H9 (cell line): ENCODE results near the gene RERE. TPM values are rescaled to one million over a fixed set of nuclear protein-coding genes. Genes with fewer than 3 reads are reported as not detected.

Experiments used
- DNase-seq: peaks from one replicate; pipeline ENCODE4 v3.0.0-alpha.2; 2017
- H2AFZ ChIP-seq: one replicate; pipeline ENCODE4 v1.6.1; 2013; ENCODE audit warnings: mild to moderate bottlenecking, low read length, control low read depth, moderate library complexity
- H2AK5ac ChIP-seq: 2 replicates; pipeline ENCODE4 v1.6.1; 2013; ENCODE audit warnings: low read length, control low read depth, mixed read lengths; ENCODE audit not compliant: insufficient read length
- H2BK120ac ChIP-seq: one replicate; pipeline ENCODE4 v1.6.1; 2013; ENCODE audit warnings: low read depth, mild to moderate bottlenecking, low read length, control low read depth, inconsistent platforms; ENCODE audit not compliant: poor library complexity, severe bottlenecking
- H2BK12ac ChIP-seq: 2 replicates; pipeline ENCODE4 v1.6.1; 2013; ENCODE audit warnings: low read length, control low read depth, mixed read lengths, low read depth; ENCODE audit not compliant: insufficient read length
- H2BK15ac ChIP-seq: 2 replicates; pipeline ENCODE4 v1.6.1; 2013; ENCODE audit warnings: low read depth, low read length, control low read depth
- H2BK20ac ChIP-seq: one replicate; pipeline ENCODE4 v1.6.1; 2013; ENCODE audit warnings: low read depth, mild to moderate bottlenecking, low read length, control low read depth, inconsistent platforms; ENCODE audit not compliant: poor library complexity, severe bottlenecking
- H2BK5ac ChIP-seq: 2 replicates; pipeline ENCODE4 v1.6.1; 2013; ENCODE audit warnings: low read length, control low read depth, mixed read lengths; ENCODE audit not compliant: insufficient read length
- H3K14ac ChIP-seq: 2 replicates; pipeline ENCODE4 v1.6.1; 2013; ENCODE audit warnings: low read length, control low read depth; ENCODE audit not compliant: insufficient read depth
- H3K18ac ChIP-seq: 2 replicates; pipeline ENCODE4 v1.6.1; 2013; ENCODE audit warnings: low read depth, mild to moderate bottlenecking, mixed read lengths, low read length, control low read depth; ENCODE audit not compliant: insufficient read length
- H3K23ac ChIP-seq: 2 replicates; pipeline ENCODE4 v1.6.1; 2013; ENCODE audit warnings: low read length, control low read depth, mixed read lengths, low read depth; ENCODE audit not compliant: insufficient read length
- H3K23me2 ChIP-seq: 2 replicates; pipeline ENCODE4 v1.6.1; 2013; ENCODE audit warnings: low read depth, mild to moderate bottlenecking, mixed read lengths, low read length, control low read depth; ENCODE audit not compliant: insufficient read length, poor library complexity, severe bottlenecking
- H3K27ac ChIP-seq: 2 replicates; pipeline ENCODE4 v1.5.1; 2013; ENCODE audit warnings: low read length, control low read depth, mixed read lengths, low read depth; ENCODE audit not compliant: insufficient read length
- H3K27me3 ChIP-seq: 2 replicates; pipeline ENCODE4 v1.6.1; 2013; ENCODE audit warnings: low read length, control low read depth, inconsistent platforms; ENCODE audit not compliant: insufficient read depth
- H3K4ac ChIP-seq: 2 replicates; pipeline ENCODE4 v1.6.1; 2013; ENCODE audit warnings: low read depth, mild to moderate bottlenecking, control low read depth, inconsistent platforms, low read length, moderate library complexity
- H3K4me1 ChIP-seq: 2 replicates; pipeline ENCODE4 v1.6.1; 2013; ENCODE audit warnings: low read length, control low read depth, inconsistent platforms; ENCODE audit not compliant: insufficient read depth
- H3K4me2 ChIP-seq: 2 replicates; pipeline ENCODE4 v1.6.1; 2013; ENCODE audit warnings: low read length, control low read depth, mixed read lengths; ENCODE audit not compliant: insufficient read length, insufficient read depth
- H3K56ac ChIP-seq: 2 replicates; pipeline ENCODE4 v1.6.1; 2013; ENCODE audit warnings: low read depth, mild to moderate bottlenecking, mixed read lengths, low read length, control low read depth; ENCODE audit not compliant: insufficient read length
- H3K79me1 ChIP-seq: 2 replicates; pipeline ENCODE4 v1.6.1; 2013; ENCODE audit warnings: low read depth, mild to moderate bottlenecking, moderate library complexity, low read length, control low read depth, inconsistent platforms; ENCODE audit not compliant: insufficient read depth, poor library complexity, severe bottlenecking
- H3K79me2 ChIP-seq: 2 replicates; pipeline ENCODE4 v1.6.1; 2013; ENCODE audit warnings: low read length, control low read depth, inconsistent platforms; ENCODE audit not compliant: insufficient read depth
- H3K9ac ChIP-seq: 2 replicates; pipeline ENCODE4 v1.6.1; 2013; ENCODE audit warnings: low read length, control low read depth, mixed read lengths; ENCODE audit not compliant: insufficient read length; ENCODE audit errors: extremely low read depth
- H3K9me3 ChIP-seq: one replicate; pipeline ENCODE4 v1.6.1; 2013; ENCODE audit warnings: low read depth, low read length, inconsistent platforms; ENCODE audit not compliant: control insufficient read depth
- H3T11ph ChIP-seq: one replicate; pipeline ENCODE4 v1.6.1; 2013; ENCODE audit warnings: mild to moderate bottlenecking, low read length, control low read depth, inconsistent platforms
- H4K20me1 ChIP-seq: one replicate; pipeline ENCODE4 v1.6.1; 2013; ENCODE audit not compliant: control insufficient read depth, insufficient read length, insufficient read depth
- H4K5ac ChIP-seq: 2 replicates; pipeline ENCODE4 v1.6.1; 2013; ENCODE audit warnings: low read depth, mild to moderate bottlenecking, mixed read lengths, low read length, control low read depth; ENCODE audit not compliant: insufficient read length
- H4K8ac ChIP-seq: replicated peaks from 2 replicates; pipeline ENCODE4 v1.6.1; 2013; ENCODE audit warnings: low read length, control low read depth, mixed read lengths, low read depth; ENCODE audit not compliant: insufficient read length
- H4K91ac ChIP-seq: 2 replicates; pipeline ENCODE4 v1.6.1; 2013; ENCODE audit warnings: low read depth, mild to moderate bottlenecking, moderate library complexity, mixed read lengths, low read length, control low read depth; ENCODE audit not compliant: insufficient read length
- H3K27ac Mint-ChIP-seq, 3 experiments: 2 replicates in 2 of 3; 3 replicates in 1 of 3; pipeline ENCODE4 v1.8.0; 2020 to 2021; ENCODE audit warnings: mixed read lengths in 3 of 3, mild to moderate bottlenecking in 1 of 3, moderate library complexity in 1 of 3
- H3K27me3 Mint-ChIP-seq: 2 replicates; pipeline ENCODE4 v1.8.0; 2021; ENCODE audit warnings: low read depth, mild to moderate bottlenecking, moderate library complexity, mixed read lengths
- H3K36me3 Mint-ChIP-seq, 3 experiments: 2 replicates in 2 of 3; 3 replicates in 1 of 3; pipeline ENCODE4 v1.8.0; 2020 to 2021; ENCODE audit warnings: low read depth in 3 of 3, mixed read lengths in 3 of 3; ENCODE audit not compliant: insufficient read depth in 1 of 3
- H3K4me1 Mint-ChIP-seq, 2 experiments: 2 replicates each; pipeline ENCODE4 v1.8.0; 2020; ENCODE audit warnings: mixed read lengths in 2 of 2
- H3K4me3 Mint-ChIP-seq, 2 experiments: 2 replicates in 1 of 2; 3 replicates in 1 of 2; pipeline ENCODE4 v1.8.0; 2020 to 2021; ENCODE audit warnings: mild to moderate bottlenecking in 2 of 2, mixed read lengths in 2 of 2, moderate library complexity in 1 of 2
- H3K9me3 Mint-ChIP-seq, 2 experiments: 2 replicates in 1 of 2; 3 replicates in 1 of 2; pipeline ENCODE4 v1.8.0; 2020; ENCODE audit warnings: mild to moderate bottlenecking in 2 of 2, mixed read lengths in 2 of 2, moderate library complexity in 1 of 2
- CTCF ChIP-seq: fragments of 200-600 bp; sonication (generic); conservative IDR thresholded peaks from 3 replicates; pipeline ENCODE4 v1.8.0; 2021; ENCODE audit warnings: antibody characterized with exemption, mild to moderate bottlenecking
- WGBS: extraction: QIAGEN DNeasy Blood & Tissue Kit; methylation state at CpG from one replicate; pipeline ENCODE4 v1.1.7; 2013; ENCODE audit warnings: missing lambda C conversion rate, low lambda C conversion rate, mixed read lengths; ENCODE audit not compliant: insufficient read length; ENCODE audit errors: extremely low coverage; 5-methylcytosine and 5-hydroxymethylcytosine counted together
- total RNA-seq: library from RNA; stranded (reverse); gene quantifications from 2 replicates; pipeline ENCODE4 v1.2.1, GENCODE V29; 2021

The RERE gene
- total RNA-seq, 1 experiment from 2014 or later: 103 TPM

- Histone ChIP-seq H2BK120ac (no peak overlapping the region), H3K4me1 (peaks cover 18% of the 10 kb centered on the region; the same call in 1 of the 2 replicates), H2BK12ac (no peak overlapping the region), H3K27me3 (no peaks in the 10 kb centered on the region), H2BK20ac (no peak overlapping the region), H3K9me3 (no peaks in the 10 kb centered on the region), H3K14ac (no peak overlapping the region), H3K79me1 (no peaks in the 10 kb centered on the region), H4K8ac (no peak overlapping the region), H2AFZ (no peak overlapping the region), H3T11ph (no peak overlapping the region), H3K23me2 (no peaks in the 10 kb centered on the region), H3K79me2 (peaks cover 2% of the 10 kb centered on the region; the same call in 1 of the 2 replicates), H3K23ac (no peak overlapping the region), H2BK15ac (no peak overlapping the region), H3K4me2 (no peak overlapping the region), H3K9ac (no peak overlapping the region), H3K4ac (no peak overlapping the region), H3K18ac (no peak overlapping the region), H3K27ac (no peak overlapping the region), H4K91ac (no peak overlapping the region), H2AK5ac (no peak overlapping the region), H4K20me1 (no peaks in the 10 kb centered on the region), H3K56ac (no peak overlapping the region), H2BK5ac (no peak overlapping the region), H4K5ac (no peak overlapping the region)
- no peak for TF ChIP-seq CTCF
- H3K36me3 Mint-ChIP-seq: no peaks in the 10 kb centered on the region
- no CpG with 5 or more reads among the region's 3 CpGs for WGBS
- peaks cover 62 to 65% of the 10 kb centered on the region in 2 experiments for H3K4me1 Mint-ChIP-seq
- no peak overlapping the region for H3K4me3 Mint-ChIP-seq
- H3K27ac Mint-ChIP-seq: peak overlapping the region; percentile 91 to 94 (median 92); a peak in 5 of 7 replicates
- DNase-seq: no peak
- no peaks in the 10 kb centered on the region for H3K9me3 Mint-ChIP-seq
- H3K27me3 Mint-ChIP-seq: no peaks in the 10 kb centered on the region
Measured at GRCh38 chr1:8373125-8373524, 444.3 kb downstream of the RERE start.
